Measurements from ENCODE around the gene CPNE6. TPM values are rescaled to one million over a fixed set of nuclear protein-coding genes. Genes with fewer than 3 reads are reported as not detected.
"Not testable (repeated sequence)": the region's sequence is repeated elsewhere in the genome, so short reads cannot be mapped to it uniquely, and the experiment has no call there.

Gene CPNE6
- total RNA-seq, 4 donors from 2014 or later: 0.29 TPM; not detected in 3

DNA sequence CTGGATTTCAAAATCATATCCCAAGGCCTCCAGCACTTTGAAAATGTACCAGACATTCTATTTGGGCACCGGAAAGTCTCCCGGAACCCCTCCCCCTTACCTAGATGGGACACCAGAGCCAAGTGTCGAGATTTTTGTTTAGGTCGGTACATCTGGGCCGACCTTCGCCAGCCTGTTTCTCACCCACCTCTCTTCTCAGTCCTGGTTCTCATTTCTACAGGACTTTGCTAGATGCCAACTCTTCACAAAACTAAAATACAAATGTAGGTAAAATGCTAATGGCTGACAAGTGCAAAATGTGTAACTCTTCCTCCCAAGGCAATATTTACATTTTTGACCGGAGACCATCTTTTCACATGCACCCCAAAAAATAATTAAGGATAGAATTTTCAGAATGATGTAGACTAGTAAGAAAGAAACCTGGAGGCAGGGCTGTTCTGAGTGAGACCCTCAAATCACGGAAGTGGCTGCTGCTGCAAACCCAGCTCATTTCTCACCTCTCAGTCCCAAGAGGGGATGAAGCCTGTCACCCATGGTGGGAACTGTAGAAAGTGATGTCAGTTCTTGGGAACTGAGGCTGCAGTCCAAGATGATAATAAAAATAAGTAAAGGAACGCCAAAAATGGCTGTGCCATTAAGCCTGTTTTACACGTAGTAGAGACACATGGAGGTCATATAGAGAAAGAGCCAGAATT, 34.3 kb upstream of the CPNE6 start:
- H3K4me1 ChIP-seq; H3K9me3 ChIP-seq; DNase-seq; H3K27me3 ChIP-seq; H3K36me3 ChIP-seq; intact Hi-C loops (cut with DNase I): not testable (repeated sequence)
- TF ChIP-seq, protein P1, sequence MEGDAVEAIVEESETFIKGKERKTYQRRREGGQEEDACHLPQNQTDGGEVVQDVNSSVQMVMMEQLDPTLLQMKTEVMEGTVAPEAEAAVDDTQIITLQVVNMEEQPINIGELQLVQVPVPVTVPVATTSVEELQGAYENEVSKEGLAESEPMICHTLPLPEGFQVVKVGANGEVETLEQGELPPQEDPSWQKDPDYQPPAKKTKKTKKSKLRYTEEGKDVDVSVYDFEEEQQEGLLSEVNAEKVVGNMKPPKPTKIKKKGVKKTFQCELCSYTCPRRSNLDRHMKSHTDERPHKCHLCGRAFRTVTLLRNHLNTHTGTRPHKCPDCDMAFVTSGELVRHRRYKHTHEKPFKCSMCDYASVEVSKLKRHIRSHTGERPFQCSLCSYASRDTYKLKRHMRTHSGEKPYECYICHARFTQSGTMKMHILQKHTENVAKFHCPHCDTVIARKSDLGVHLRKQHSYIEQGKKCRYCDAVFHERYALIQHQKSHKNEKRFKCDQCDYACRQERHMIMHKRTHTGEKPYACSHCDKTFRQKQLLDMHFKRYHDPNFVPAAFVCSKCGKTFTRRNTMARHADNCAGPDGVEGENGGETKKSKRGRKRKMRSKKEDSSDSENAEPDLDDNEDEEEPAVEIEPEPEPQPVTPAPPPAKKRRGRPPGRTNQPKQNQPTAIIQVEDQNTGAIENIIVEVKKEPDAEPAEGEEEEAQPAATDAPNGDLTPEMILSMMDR (IDR thresholded peaks at IDR 0.05): peak in 1 of 6 experiments; percentile 31
- Histone ChIP-seq H3K4me3 (replicated peaks in 1 of 3) (peak overlapping the region in 2 of 3 donors; percentile 10 to 42), H3K27ac (peak overlapping the region in 2 of 3 donors; percentile 88 to 90)
- WGBS, 2 donors: 42 to 51% methylated on average over 10 of the region's 10 CpGs

DNA sequence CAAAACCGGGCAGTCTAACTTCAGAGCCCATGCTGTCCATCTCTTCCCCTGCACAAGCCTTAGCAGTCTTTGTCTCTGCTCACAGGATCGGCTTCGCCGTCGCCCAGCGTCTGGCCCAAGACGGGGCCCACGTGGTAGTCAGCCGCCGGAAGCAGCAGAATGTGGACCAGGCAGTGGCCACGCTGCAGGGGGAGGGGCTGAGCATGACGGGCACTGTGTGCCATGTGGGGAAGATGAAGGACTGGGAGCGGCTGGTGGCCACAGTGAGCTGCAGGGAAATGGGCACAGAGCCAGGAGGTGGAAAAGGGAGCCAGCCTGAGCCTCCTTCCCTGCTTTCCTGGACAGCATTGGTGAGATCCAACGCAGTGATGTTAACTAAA, 33.7 kb upstream of the CPNE6 start:
- Histone ChIP-seq H3K4me3 (replicated peaks in 1 of 3) (no peak overlapping the region), H3K36me3 (no peaks in the 10 kb centered on the region), H3K9me3 (no peaks in the 10 kb centered on the region), H3K4me1 (peaks cover 3% of the 10 kb centered on the region in 2 donors), H3K27ac (no peak overlapping the region), H3K27me3 (no peaks in the 10 kb centered on the region)
- intact Hi-C loops (cut with DNase I): no loop called here
- WGBS, 2 donors: 71 to 79% methylated on average over 13 to 14 of the region's 14 CpGs
- DNase-seq: no peak
- TF ChIP-seq POLR2A (IDR thresholded peaks at IDR 0.05): no peak
- TF ChIP-seq, protein P1 (IDR thresholded peaks at IDR 0.05): no peak

GRCh38 chr14:24038686-24039085, 32.7 kb upstream of the CPNE6 start:
- Histone ChIP-seq H3K9me3 (no peaks in the 10 kb centered on the region), H3K4me3 (replicated peaks in 1 of 3) (no peak overlapping the region), H3K4me1 (peaks cover 3% of the 10 kb centered on the region in 2 donors), H3K27ac (no peak overlapping the region), H3K36me3 (no peaks in the 10 kb centered on the region), H3K27me3 (no peaks in the 10 kb centered on the region)
- 93 to 95% methylated on average over 2 of the region's 2 CpGs for WGBS, 2 donors
- TF ChIP-seq POLR2A (IDR thresholded peaks at IDR 0.05): no peak
- TF ChIP-seq, protein P1 (IDR thresholded peaks at IDR 0.05): no peak
- intact Hi-C loops (cut with DNase I): no loop called here
- DNase-seq: no peak

DNA sequence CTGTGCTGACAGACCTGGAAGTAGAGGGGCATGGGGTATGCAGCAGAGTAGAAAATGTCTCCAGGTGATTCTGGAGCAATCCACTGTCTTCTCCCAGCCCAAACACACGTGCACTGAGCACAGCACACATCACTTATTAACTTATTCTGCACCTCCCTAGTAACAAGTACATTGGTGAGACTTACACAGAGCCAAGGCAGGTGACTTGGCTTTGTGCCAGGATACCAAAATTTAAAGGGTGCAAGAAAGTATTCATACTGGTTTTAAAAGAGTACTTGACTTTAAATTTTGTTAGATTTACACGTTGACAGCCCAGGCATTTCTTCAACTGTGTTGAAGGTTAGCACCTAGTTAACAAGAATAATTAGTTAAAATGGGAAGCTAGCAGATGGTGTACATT, 30.7 kb upstream of the CPNE6 start:
- 46 to 66% methylated on average over 2 of the region's 2 CpGs for WGBS, 2 donors
- no peak overlapping the region for H3K27ac ChIP-seq
- no peaks in the 10 kb centered on the region for H3K27me3 ChIP-seq
- no peaks in the 10 kb centered on the region for H3K9me3 ChIP-seq
- H3K4me1 ChIP-seq: peaks cover 3% of the 10 kb centered on the region in 2 donors
- TF ChIP-seq, protein P1 (IDR thresholded peaks at IDR 0.05): no peak
- TF ChIP-seq POLR2A (IDR thresholded peaks at IDR 0.05): no peak
- H3K36me3 ChIP-seq: no peaks in the 10 kb centered on the region
- DNase-seq: no peak
- H3K4me3 ChIP-seq (replicated peaks in 1 of 3): no peak overlapping the region
- intact Hi-C loops (cut with DNase I): no loop called here

DNA sequence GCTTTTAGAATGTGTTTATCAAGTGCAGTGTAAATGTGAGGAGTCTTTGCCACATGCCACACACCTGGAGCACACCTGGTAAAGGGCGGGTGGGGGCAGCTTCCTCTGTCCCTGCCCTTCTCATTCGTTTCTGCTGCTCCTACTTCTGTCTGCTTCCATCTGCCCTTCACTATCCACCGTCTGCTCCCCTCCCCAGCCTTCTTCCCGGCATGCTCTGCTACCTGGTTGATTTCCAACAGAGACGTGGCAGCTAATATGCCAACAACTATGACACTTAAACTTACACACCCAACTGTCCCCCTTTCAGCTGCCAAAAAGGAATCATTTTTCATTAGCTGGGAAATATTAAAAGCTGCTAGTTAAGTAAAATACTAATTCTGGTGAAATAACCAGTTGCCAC, 28.6 kb upstream of the CPNE6 start:
- no peak overlapping the region for H3K4me3 ChIP-seq (replicated peaks in 1 of 3)
- WGBS, 2 donors: 36 to 43% methylated on average over 5 of the region's 5 CpGs
- H3K4me1 ChIP-seq: no peaks in the 10 kb centered on the region
- no peaks in the 10 kb centered on the region for H3K36me3 ChIP-seq
- no peak for DNase-seq
- intact Hi-C loops (cut with DNase I): no loop called here
- TF ChIP-seq, protein P1 (IDR thresholded peaks at IDR 0.05): no peak
- TF ChIP-seq POLR2A (IDR thresholded peaks at IDR 0.05): no peak
- H3K27ac ChIP-seq: no peak overlapping the region
- H3K9me3 ChIP-seq: no peaks in the 10 kb centered on the region
- no peaks in the 10 kb centered on the region for H3K27me3 ChIP-seq

DNA sequence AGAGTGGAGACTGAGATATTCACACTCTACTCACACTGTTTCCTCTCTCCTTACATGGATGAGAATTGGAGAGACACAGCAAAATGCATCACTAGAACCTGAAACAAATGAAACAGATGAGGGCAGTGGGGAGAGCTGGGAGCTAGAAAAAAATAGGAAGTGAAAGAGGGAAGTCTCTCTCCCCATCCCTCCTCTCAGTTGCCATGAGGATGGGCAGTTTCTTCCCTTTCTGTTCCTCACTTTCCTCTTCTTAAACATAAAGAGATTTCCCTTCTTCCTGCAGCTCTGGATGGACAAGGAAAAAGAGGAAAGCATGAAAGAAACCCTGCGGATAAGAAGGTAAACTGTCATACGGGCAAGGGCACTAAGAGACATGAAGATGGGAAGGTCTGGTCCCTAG, 22.4 kb upstream of the CPNE6 start:
- 71 to 78% methylated on average over 2 of the region's 2 CpGs for WGBS, 2 donors
- peaks cover 8 to 14% of the 10 kb centered on the region in 2 donors for H3K4me1 ChIP-seq
- H3K36me3 ChIP-seq; intact Hi-C loops (cut with DNase I); H3K9me3 ChIP-seq; DNase-seq; H3K4me3 ChIP-seq (replicated peaks in 1 of 3); H3K27ac ChIP-seq; H3K27me3 ChIP-seq: not testable (repeated sequence)

- DNase-seq; H3K36me3 ChIP-seq; H3K4me3 ChIP-seq (replicated peaks in 1 of 3); H3K27me3 ChIP-seq; H3K9me3 ChIP-seq; intact Hi-C loops (cut with DNase I); H3K27ac ChIP-seq: not testable (repeated sequence)
- peaks cover 8 to 14% of the 10 kb centered on the region in 2 donors for H3K4me1 ChIP-seq
- 74 to 81% methylated on average over 8 of the region's 8 CpGs for WGBS, 2 donors
These were observed 20.6 kb upstream of the CPNE6 start for GRCh38 chr14:24050753-24051152.
